HepG2 (cell line): ENCODE results near the gene TAF4B. TPM values are rescaled to one million over a fixed set of nuclear protein-coding genes. Genes with fewer than 3 reads are reported as not detected.

ENCODE experiments used
- AGO1 ChIP-seq: fragments of 200-400 bp; formaldehyde crosslinking; IDR thresholded peaks from 2 replicates; pipeline ENCODE4 v1.6.1; 2017; ENCODE audit warnings: mild to moderate bottlenecking, low read depth, low read length, moderate library complexity; ENCODE audit not compliant: poor library complexity, severe bottlenecking
- CBFB ChIP-seq: sonication (generic); formaldehyde crosslinking; IDR thresholded peaks from 2 replicates; pipeline ENCODE4 v1.4.0; 2020; ENCODE audit warnings: missing genetic modification reagents
- DDIT3 ChIP-seq: sonication (generic); formaldehyde crosslinking; IDR thresholded peaks from 2 replicates; pipeline ENCODE4 v1.4.0; 2020; ENCODE audit warnings: mild to moderate bottlenecking, missing genetic modification reagents
- ETS1 ChIP-seq: sonication (generic); formaldehyde crosslinking; IDR thresholded peaks from 2 replicates; pipeline ENCODE4 v1.4.0; 2020; ENCODE audit warnings: missing genetic modification reagents
- KDM1A ChIP-seq: IDR thresholded peaks from 2 replicates; pipeline ENCODE4 v1.6.1; 2016; ENCODE audit warnings: missing compliant biosample characterization
- MEF2D ChIP-seq: sonication (generic); formaldehyde crosslinking; IDR thresholded peaks from 2 replicates; pipeline ENCODE4 v1.5.1; 2020; ENCODE audit warnings: mild to moderate bottlenecking, missing genetic modification reagents
- NFYC ChIP-seq: IDR thresholded peaks from 2 replicates; pipeline ENCODE4 v1.6.1; 2016; ENCODE audit warnings: missing genetic modification reagents, missing compliant biosample characterization
- PHF21A ChIP-seq: sonication (generic); formaldehyde crosslinking; IDR thresholded peaks from 2 replicates; pipeline ENCODE4 v1.5.0; 2020; ENCODE audit warnings: mild to moderate bottlenecking, missing genetic modification reagents
- XRCC5 ChIP-seq: fragments of 200-400 bp; formaldehyde crosslinking; optimal IDR thresholded peaks from 2 replicates; pipeline ENCODE3; 2017; ENCODE audit warnings: mild to moderate bottlenecking, low read length
- ZHX2 ChIP-seq, 2 experiments: sonication (generic) in 1 of 2; formaldehyde crosslinking in 1 of 2; IDR thresholded peaks; 2 replicates each; pipeline versions ENCODE4 v1.6.1 to v1.9.0; 2014 to 2022; ENCODE audit warnings: antibody characterized with exemption in 1 of 2, borderline replicate concordance in 1 of 2, inconsistent platforms in 1 of 2, low read depth in 1 of 2, missing genetic modification reagents in 1 of 2
- ZNF205 ChIP-seq: IDR thresholded peaks from 2 replicates; pipeline ENCODE4 v1.6.1; 2018; ENCODE audit warnings: missing biosample characterization, missing genetic modification reagents
- ZNF574 ChIP-seq: sonication (generic); formaldehyde crosslinking; IDR thresholded peaks from 2 replicates; pipeline ENCODE4 v1.4.0; 2020; ENCODE audit warnings: missing genetic modification reagents
- polyA plus RNA-seq, 8 experiments: library from polyadenylated mRNA; depleted of rRNA in 3 of 8; stranded (reverse) in 7 of 8; unstranded in 1 of 8; fragments of >200 nt; fragmentation: Illumina TruSeq in 4 of 8; extraction: Trizol in 4 of 8; gene quantifications; 2 replicates each; pipeline versions ENCODE4 v1.2.1 to v1.2.3, GENCODE V29; 2011 to 2016; ENCODE audit warnings: low read depth in 4 of 8, missing spikeins in 1 of 8, mixed read lengths in 1 of 8; ENCODE audit not compliant: insufficient read depth in 1 of 8
- total RNA-seq, 5 experiments: library from RNA; depleted of rRNA; stranded (reverse); fragments of >200 nt; fragmentation: Illumina TruSeq; extraction: Trizol; gene quantifications; 2 replicates each; pipeline ENCODE4 v1.2.3, GENCODE V29; 2016; ENCODE audit warnings: low read depth in 1 of 5

The TAF4B gene
- total and polyA plus RNA-seq, 2 of the 13 experiments (the other 11 are each of a cell fraction or from before 2014, with no cell fraction given) = 2.2 to 3.8 TPM

GRCh38 chr18:26434887-26435286, 208.6 kb downstream of the TAF4B start (continued):
- TF ChIP-seq ZHX2 (IDR thresholded peaks at IDR 0.05; ENCODE audit: low read depth) = no peak
- TF ChIP-seq ZHX2 (CRISPR knock-in tag; IDR thresholded peaks at IDR 0.05; ENCODE audit: borderline replicate concordance) = no peak
- no peak for TF ChIP-seq ZNF205 (CRISPR knock-in tag)
- no peak for TF ChIP-seq ETS1 (CRISPR knock-in tag)
- no peak for TF ChIP-seq MEF2D
- TF ChIP-seq DDIT3 = no peak
- TF ChIP-seq NFYC (CRISPR knock-in tag) = no peak
- TF ChIP-seq ZNF574 (CRISPR knock-in tag) = no peak
- no peak for TF ChIP-seq CBFB (CRISPR knock-in tag)
- TF ChIP-seq XRCC5 = no peak
- no peak for TF ChIP-seq PHF21A (CRISPR knock-in tag)
- TF ChIP-seq AGO1 = no peak
- TF ChIP-seq KDM1A (CRISPR knock-in tag) = no peak
